ENCODE data around the gene DSTN. TPM values are rescaled to one million over a fixed set of nuclear protein-coding genes. Genes with fewer than 3 reads are reported as not detected.

DSTN gene
- total and polyA plus RNA-seq, 12 donors = 261 to 802 (median 546) TPM

DNA sequence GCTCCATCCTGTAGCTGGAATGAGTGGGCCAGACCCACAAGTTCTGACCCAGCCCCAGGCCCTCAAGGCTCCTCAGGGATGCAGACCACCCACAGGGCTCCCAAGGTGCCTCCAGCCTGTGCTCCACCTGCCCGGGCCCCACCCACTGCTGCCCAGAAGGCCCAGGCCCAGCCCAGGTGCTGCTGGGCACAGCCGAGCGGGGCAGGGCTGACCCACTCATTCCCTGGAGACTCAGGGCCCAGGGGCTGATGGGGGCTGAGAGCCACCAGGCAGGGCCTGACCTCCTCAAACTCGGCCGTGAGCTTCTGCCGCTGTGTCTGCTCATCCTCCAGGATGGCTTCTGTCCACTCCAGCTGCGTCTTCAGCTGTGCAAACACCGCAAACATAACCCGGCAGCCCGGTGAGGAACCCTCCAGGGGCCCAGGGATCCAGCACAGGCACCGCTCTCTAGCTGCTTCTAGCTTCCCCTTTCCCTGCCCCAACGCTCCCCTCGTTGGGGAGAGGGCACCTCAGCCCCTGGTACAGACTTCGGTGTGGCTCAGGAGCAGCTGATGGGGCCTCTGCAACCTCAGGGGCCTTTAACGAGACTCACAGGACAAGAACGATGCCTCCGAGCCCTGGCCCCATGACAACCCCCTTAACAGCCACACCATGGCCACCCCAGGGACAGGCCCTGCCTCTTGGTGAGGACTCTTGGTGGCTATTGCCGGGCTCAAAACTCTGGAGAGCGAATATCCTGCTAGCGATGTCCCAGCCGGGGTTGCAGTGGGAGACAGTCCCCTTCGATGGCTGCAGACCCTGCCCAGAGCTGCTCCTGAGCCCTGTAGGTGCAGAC is 46.0 kb downstream of the DSTN start:
- Histone ChIP-seq H3K27ac (peak overlapping the region in 7 of 10 donors; percentile 17 to 62 (median 51)), H3K4me1 (peaks cover 30 to 67% (median 46%) of the 10 kb centered on the region in 9 donors), H3K9me3 (no peaks in the 10 kb centered on the region), H3K27me3 (no peaks in the 10 kb centered on the region), H3K36me3 (peaks cover 0 to 89% (median 21%) of the 10 kb centered on the region in 9 donors), H3K4me3 (no peak overlapping the region)
- WGBS, 2 donors = 61 to 80% methylated on average over 22 of the region's 22 CpGs
- TF ChIP-seq, protein P1, sequence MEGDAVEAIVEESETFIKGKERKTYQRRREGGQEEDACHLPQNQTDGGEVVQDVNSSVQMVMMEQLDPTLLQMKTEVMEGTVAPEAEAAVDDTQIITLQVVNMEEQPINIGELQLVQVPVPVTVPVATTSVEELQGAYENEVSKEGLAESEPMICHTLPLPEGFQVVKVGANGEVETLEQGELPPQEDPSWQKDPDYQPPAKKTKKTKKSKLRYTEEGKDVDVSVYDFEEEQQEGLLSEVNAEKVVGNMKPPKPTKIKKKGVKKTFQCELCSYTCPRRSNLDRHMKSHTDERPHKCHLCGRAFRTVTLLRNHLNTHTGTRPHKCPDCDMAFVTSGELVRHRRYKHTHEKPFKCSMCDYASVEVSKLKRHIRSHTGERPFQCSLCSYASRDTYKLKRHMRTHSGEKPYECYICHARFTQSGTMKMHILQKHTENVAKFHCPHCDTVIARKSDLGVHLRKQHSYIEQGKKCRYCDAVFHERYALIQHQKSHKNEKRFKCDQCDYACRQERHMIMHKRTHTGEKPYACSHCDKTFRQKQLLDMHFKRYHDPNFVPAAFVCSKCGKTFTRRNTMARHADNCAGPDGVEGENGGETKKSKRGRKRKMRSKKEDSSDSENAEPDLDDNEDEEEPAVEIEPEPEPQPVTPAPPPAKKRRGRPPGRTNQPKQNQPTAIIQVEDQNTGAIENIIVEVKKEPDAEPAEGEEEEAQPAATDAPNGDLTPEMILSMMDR (IDR thresholded peaks at IDR 0.05) = no peak
- no peak for ATAC-seq
- DNase-seq = no peak
- intact Hi-C loops (cut with DNase I) = loop anchor here in 7 of 10 donors (2.0 to 10.0 kb wide), 4 partner anchors 73 to 111 kb away; no protein-coding TSS in a partner anchor

DNA sequence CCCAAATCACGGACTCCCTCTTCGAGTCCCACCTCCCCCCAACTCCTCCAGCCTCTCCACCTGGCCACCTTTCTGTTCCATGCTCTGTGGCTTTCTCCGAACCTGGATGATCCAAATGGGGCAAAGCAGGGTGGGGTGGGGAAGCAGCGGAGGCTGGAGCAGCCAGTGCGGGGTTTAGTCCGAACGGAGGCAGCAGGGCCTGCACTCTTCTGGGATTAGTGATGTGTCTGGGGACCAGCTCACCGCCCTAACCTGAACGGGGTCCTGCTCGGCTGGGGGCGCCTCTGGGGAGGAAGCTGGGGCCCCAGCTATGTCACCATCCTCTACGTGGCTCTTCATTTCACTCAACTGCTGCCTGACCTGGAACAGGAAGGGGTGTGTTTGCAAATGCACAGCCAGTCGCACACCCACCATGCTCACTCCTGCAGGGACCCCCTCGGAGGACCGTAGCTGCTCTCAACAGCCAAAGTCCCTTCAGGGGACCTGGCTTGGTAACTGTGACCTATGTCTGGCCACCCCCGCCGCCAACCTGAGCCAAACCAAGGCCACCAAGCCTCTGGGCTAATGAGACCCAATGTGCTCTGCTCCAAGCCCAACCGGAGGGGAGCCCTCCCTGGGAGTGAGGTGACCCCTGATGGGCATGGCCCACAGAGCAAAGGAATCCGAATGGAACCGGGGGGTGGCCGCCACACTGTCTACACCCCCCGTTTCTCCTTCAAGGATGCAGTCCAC is 46.8 kb downstream of the DSTN start:
- H3K9me3 ChIP-seq = no peaks in the 10 kb centered on the region
- TF ChIP-seq, protein P1 (IDR thresholded peaks at IDR 0.05) = no peak
- H3K27me3 ChIP-seq = no peaks in the 10 kb centered on the region
- WGBS, 2 donors = 86 to 88% methylated on average over 22 of the region's 22 CpGs
- no peak overlapping the region for H3K4me3 ChIP-seq
- peak overlapping the region in 2 of 10 donors; percentile 7 to 62 for H3K27ac ChIP-seq
- intact Hi-C loops (cut with DNase I) = loop anchor here (1.0 to 10.0 kb wide), 5 partner anchors 79 to 112 kb away; no protein-coding TSS in a partner anchor
- DNase-seq (no peak), ATAC-seq (no peak)
- peaks cover 0 to 97% (median 21%) of the 10 kb centered on the region in 9 donors for H3K36me3 ChIP-seq
- peaks cover 23 to 59% (median 38%) of the 10 kb centered on the region in 9 donors for H3K4me1 ChIP-seq

DNA sequence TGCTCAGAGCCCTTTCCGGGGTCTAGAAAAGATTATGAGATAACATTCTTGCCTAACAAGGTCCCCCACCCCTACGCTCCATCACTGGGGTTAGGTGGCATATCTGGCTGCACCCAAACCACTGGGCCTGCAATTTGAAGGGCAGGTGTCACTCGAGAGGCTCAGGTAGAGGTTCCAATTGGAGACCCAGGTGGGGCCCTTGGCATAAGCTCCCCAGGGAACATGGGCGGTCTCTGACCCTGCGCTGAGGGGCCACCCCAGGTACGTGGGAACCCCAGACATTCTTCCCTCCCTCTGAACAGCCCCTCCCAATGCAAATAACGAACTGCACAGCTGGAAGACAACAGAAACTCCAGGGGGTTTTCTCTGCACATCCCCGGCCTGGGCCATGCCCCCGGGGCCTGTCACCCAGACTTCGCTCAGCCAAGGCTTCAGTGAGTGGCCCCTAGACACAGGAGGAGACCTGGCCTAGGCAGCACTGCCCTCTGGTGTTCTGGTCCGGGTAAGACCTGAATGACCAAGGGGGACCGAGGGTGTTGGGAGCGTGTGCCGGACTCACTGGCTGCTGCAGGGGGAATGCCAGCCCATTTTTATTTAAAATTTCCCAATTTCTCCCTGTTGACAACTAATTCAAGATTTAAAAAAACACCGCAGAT is 47.5 kb downstream of the DSTN start:
- no peak overlapping the region for H3K4me3 ChIP-seq
- peak; percentile 38 to 63 (median 50) for ATAC-seq

More for the DNA sequence above, 47.5 kb downstream of the DSTN start:
- intact Hi-C loops (cut with DNase I) = loop anchor here (1.0 to 10.0 kb wide), 5 partner anchors 80 to 113 kb away; no protein-coding TSS in a partner anchor
- WGBS, 2 donors = 63 to 73% methylated on average over 15 of the region's 15 CpGs
- H3K36me3 ChIP-seq = peaks cover 0 to 97% (median 21%) of the 10 kb centered on the region in 9 donors
- no peaks in the 10 kb centered on the region for H3K9me3 ChIP-seq
- peaks cover 17 to 52% (median 31%) of the 10 kb centered on the region in 9 donors for H3K4me1 ChIP-seq
- peak in 1 of 2 donors; percentile 65 for DNase-seq
- peak overlapping the region in 1 of 10 donors; percentile 7 for H3K27ac ChIP-seq
- H3K27me3 ChIP-seq = no peaks in the 10 kb centered on the region
- TF ChIP-seq, protein P1 (IDR thresholded peaks at IDR 0.05) = peak; percentile 55 to 83 (median 74)
